ENCODE results near the gene ROM1. TPM values are rescaled to one million over a fixed set of nuclear protein-coding genes. Genes with fewer than 3 reads are reported as not detected.
A peak's percentile ranks its signal among the peaks of the same experiment; 100 is the strongest.

Gene ROM1
- total and polyA plus RNA-seq, 2 experiments from 2014 or later: 0.24 to 0.65 TPM

DNA sequence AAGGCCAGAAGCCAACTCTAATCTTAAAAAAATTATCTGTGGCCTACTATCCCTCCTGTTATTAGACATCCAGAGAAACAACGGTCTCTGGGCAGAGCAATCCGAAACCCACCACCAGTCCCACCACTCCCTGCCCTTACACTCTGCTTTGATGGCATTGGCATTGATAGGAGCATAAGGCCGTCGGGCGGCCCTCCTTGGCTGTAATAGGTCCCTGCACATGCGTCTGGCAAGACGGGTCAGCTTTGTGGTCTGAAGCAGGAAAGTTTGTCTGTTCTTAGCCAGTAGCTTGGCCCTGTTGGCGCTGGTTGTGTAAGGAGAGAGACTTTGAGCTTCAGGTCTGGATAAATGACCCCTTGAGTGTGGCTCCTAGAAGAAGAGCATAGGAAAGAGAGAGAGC, 17.9 kb upstream of the ROM1 start (continued):
- TF ChIP-seq, protein P1, sequence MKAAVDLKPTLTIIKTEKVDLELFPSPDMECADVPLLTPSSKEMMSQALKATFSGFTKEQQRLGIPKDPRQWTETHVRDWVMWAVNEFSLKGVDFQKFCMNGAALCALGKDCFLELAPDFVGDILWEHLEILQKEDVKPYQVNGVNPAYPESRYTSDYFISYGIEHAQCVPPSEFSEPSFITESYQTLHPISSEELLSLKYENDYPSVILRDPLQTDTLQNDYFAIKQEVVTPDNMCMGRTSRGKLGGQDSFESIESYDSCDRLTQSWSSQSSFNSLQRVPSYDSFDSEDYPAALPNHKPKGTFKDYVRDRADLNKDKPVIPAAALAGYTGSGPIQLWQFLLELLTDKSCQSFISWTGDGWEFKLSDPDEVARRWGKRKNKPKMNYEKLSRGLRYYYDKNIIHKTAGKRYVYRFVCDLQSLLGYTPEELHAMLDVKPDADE (IDR thresholded peaks at IDR 0.05): no peak
- TF ChIP-seq NANOG (IDR thresholded peaks at IDR 0.05; ENCODE audit: borderline replicate concordance) (no peak), EZH2 (IDR thresholded peaks at IDR 0.05; ENCODE audit: low read depth, unreplicated experiment) (no peak), POLR2AphosphoS5 (IDR thresholded peaks at IDR 0.05; ENCODE audit: low read depth) (no peak)

DNA sequence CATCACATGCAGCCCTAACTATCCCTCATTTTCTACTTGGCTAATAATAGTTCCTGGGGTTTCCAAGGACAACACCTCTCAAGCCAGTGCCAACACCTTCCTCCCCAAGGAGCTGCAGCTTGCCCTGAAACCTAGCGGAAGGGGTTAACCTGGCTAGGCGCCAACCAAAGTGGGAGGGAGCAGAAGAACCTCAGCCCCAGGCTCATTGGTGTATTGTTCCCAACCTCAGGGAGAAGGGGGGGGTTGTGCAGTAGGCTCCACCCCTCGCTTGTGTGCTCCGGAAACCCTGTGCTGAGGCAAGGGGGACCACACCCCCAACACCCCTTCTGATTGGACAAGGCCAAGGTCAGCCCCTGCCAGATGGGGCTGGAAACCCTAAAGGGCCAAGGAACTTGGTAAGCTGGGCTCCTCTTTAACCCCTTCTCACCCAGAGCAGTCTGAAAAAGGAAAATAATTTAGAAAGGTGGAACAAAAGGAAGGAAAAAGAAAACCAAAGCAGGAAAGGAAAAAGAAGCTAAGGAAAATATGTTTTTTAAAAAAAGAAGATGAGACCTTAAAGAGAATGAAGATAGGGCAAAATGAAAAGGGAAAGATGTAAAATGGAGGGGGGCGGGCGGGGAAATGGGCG, 13.9 kb upstream of the ROM1 start:
- Histone ChIP-seq H4K20me1 (replicated peaks; ENCODE audit: insufficient read depth) (peaks cover 28% of the 10 kb centered on the region), H3K36me3 (ENCODE audit: insufficient read depth) (peaks cover 31% of the 10 kb centered on the region), H3K27ac (ENCODE audit: low read depth) (no peak overlapping the region), H3K4me1 (ENCODE audit: insufficient read depth) (peaks cover 15% of the 10 kb centered on the region; the same call in 1 of the 2 replicates), H3K79me2 (replicated peaks; ENCODE audit: insufficient read depth) (peaks cover 23% of the 10 kb centered on the region), H2AFZ (no peak overlapping the region), H3K4me3 (0 out of 2 replicates have a peak overlapping the region, but pooled peaks have one; percentile 96), H3K9me2 (ENCODE audit: insufficient read depth) (no peaks in the 10 kb centered on the region), H3K4me2 (peak overlapping the region; percentile 88), H3F3A (replicated peaks; ENCODE audit: low read depth) (peaks cover 43% of the 10 kb centered on the region), H3K27me3 (ENCODE audit: insufficient read depth) (peaks cover 34% of the 10 kb centered on the region)
- Mint-ChIP-seq H3K27ac (peak overlapping the region; percentile 71), H3K36me3 (ENCODE audit: low read depth) (peaks cover 71% of the 10 kb centered on the region), H3K4me1 (peaks cover 37% of the 10 kb centered on the region), H3K27me3 (ENCODE audit: insufficient read depth, low read depth, poor library complexity) (peaks cover 35% of the 10 kb centered on the region), H3K9me3 (no peaks in the 10 kb centered on the region; the same call in 2 of the 3 replicates), H3K4me3 (peak overlapping the region; percentile 91)
- TF ChIP-seq, protein P2, sequence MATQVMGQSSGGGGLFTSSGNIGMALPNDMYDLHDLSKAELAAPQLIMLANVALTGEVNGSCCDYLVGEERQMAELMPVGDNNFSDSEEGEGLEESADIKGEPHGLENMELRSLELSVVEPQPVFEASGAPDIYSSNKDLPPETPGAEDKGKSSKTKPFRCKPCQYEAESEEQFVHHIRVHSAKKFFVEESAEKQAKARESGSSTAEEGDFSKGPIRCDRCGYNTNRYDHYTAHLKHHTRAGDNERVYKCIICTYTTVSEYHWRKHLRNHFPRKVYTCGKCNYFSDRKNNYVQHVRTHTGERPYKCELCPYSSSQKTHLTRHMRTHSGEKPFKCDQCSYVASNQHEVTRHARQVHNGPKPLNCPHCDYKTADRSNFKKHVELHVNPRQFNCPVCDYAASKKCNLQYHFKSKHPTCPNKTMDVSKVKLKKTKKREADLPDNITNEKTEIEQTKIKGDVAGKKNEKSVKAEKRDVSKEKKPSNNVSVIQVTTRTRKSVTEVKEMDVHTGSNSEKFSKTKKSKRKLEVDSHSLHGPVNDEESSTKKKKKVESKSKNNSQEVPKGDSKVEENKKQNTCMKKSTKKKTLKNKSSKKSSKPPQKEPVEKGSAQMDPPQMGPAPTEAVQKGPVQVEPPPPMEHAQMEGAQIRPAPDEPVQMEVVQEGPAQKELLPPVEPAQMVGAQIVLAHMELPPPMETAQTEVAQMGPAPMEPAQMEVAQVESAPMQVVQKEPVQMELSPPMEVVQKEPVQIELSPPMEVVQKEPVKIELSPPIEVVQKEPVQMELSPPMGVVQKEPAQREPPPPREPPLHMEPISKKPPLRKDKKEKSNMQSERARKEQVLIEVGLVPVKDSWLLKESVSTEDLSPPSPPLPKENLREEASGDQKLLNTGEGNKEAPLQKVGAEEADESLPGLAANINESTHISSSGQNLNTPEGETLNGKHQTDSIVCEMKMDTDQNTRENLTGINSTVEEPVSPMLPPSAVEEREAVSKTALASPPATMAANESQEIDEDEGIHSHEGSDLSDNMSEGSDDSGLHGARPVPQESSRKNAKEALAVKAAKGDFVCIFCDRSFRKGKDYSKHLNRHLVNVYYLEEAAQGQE (IDR thresholded peaks at IDR 0.05; ENCODE audit: unreplicated experiment): no peak
- TF ChIP-seq POLR2AphosphoS5 (IDR thresholded peaks at IDR 0.05; ENCODE audit: low read depth) (no peak), EZH2phosphoT487 (IDR thresholded peaks at IDR 0.05; ENCODE audit: unreplicated experiment) (no peak), ZNF114 (CRISPR knock-in tag; IDR thresholded peaks at IDR 0.05) (no peak), JUNB (IDR thresholded peaks at IDR 0.05; ENCODE audit: unreplicated experiment) (no peak), CREB1 (CRISPR knock-in tag; IDR thresholded peaks at IDR 0.05; ENCODE audit: low read depth) (peak; percentile 29; the same call in 1 of the 2 replicates)
- DNase-seq (ENCODE audit: low spot score) (peak; percentile 98), ATAC-seq (peak; percentile 52)

Data from GM23338 (cell line).